ENCODE results near the gene ZNF688.

DNA sequence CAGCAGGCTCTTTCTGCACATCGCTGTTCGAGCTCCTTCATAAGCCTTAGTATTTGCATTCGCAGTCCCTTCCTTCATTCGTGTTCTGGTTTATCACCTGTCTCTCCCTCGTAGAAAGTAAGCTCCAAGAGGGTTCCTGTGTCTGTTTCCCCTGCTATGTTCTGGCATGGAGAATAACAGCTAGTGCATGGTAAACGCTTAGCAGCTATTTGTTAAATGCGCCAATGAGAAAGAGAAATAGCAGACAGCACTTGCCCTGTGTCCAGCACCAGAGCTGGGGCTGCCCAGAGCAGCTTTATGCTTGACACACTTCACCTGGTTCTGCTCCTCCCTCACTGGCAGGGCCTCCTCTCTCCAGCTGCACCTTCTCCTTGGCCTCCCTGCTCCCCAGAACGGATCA lies 5.5 kb downstream of the ZNF688 start:
- TF ChIP-seq, protein P1, sequence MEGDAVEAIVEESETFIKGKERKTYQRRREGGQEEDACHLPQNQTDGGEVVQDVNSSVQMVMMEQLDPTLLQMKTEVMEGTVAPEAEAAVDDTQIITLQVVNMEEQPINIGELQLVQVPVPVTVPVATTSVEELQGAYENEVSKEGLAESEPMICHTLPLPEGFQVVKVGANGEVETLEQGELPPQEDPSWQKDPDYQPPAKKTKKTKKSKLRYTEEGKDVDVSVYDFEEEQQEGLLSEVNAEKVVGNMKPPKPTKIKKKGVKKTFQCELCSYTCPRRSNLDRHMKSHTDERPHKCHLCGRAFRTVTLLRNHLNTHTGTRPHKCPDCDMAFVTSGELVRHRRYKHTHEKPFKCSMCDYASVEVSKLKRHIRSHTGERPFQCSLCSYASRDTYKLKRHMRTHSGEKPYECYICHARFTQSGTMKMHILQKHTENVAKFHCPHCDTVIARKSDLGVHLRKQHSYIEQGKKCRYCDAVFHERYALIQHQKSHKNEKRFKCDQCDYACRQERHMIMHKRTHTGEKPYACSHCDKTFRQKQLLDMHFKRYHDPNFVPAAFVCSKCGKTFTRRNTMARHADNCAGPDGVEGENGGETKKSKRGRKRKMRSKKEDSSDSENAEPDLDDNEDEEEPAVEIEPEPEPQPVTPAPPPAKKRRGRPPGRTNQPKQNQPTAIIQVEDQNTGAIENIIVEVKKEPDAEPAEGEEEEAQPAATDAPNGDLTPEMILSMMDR (IDR thresholded peaks at IDR 0.05) = no peak
- no peak for TF ChIP-seq EZH2 (IDR thresholded peaks at IDR 0.05)
- no peak for TF ChIP-seq EZH2phosphoT487 (IDR thresholded peaks at IDR 0.05)
